GM12865 (cell line): ENCODE measurements around the gene OR2F1.

Experiments used
- DNase-seq: peaks from one replicate; pipeline ENCODE4 v3.0.0; 2010; ENCODE audit warnings: low read depth
- H3K4me3 ChIP-seq: 2 replicates; pipeline ENCODE4 v1.5.1; 2011; ENCODE audit warnings: mild to moderate bottlenecking, low read depth, low read length, control low read depth
- TF ChIP-seq, protein P1 (sequence below): IDR thresholded peaks from 2 replicates; pipeline ENCODE4 v1.5.1; 2011; ENCODE audit warnings: low read length, control low read depth, low read depth, inconsistent platforms; ENCODE audit not compliant: insufficient read depth; ENCODE audit errors: missing control alignments

OR2F1 gene

DNA sequence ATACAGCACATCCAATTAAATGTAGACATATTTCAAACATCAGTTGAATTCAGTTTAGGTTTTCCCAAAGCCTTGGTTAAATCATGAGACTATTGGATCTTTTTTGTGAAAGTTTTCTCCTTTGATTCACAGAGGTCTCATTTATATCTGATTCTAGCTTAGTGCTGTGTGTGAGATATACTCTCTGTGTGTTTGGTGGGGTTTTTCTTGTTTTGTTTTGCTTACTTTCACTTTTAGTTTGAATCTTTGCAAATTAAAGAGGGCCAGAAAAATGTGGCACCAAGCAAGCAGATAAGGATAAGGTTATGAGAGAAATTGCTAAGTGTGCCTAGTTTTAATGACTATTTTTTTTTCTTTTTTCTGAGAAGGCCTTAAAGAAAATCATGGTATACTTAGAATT lies 32.9 kb downstream of the OR2F1 start:
- H3K4me3 ChIP-seq, result no peak overlapping the region
- TF ChIP-seq, protein P1, sequence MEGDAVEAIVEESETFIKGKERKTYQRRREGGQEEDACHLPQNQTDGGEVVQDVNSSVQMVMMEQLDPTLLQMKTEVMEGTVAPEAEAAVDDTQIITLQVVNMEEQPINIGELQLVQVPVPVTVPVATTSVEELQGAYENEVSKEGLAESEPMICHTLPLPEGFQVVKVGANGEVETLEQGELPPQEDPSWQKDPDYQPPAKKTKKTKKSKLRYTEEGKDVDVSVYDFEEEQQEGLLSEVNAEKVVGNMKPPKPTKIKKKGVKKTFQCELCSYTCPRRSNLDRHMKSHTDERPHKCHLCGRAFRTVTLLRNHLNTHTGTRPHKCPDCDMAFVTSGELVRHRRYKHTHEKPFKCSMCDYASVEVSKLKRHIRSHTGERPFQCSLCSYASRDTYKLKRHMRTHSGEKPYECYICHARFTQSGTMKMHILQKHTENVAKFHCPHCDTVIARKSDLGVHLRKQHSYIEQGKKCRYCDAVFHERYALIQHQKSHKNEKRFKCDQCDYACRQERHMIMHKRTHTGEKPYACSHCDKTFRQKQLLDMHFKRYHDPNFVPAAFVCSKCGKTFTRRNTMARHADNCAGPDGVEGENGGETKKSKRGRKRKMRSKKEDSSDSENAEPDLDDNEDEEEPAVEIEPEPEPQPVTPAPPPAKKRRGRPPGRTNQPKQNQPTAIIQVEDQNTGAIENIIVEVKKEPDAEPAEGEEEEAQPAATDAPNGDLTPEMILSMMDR, result no peak
- DNase-seq, result no peak

DNA sequence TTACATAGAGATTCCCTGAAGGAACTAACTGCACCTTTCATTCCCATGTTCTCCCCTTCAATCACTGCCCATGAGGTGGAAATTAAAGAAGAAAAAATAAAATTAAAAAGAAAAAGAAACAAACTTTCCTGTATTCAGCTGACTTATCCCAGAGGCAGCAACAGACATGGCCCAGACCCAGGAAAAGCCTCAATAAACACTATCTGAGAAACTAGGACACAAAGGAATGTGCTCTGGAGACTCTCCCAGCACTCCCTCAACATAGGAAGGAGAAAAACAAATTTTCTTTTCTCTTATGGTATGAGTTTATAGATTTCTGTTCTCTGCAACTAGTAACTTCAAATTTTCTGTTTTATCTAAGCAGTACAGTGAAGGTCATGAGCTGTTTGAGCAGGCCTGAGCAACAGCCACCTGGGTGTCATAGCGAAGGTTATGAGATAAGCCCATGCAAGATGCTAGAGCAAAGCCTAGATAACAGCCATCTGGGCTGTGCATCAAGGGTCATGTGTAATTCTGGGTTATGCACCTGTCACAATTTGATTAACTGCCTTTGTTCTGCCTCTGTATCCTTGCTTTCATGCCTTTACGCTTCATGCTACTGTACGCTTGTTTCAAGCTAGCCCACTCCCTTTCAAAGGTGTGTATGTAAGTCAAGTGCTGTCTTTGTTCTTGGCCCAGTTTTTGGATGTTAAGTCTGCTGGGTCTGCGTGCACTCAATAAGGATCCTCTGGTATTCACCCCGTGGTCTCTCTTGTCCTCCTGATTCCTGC lies 34.5 kb downstream of the OR2F1 start:
- TF ChIP-seq, protein P1, result no peak
- H3K4me3 ChIP-seq, result no peak overlapping the region
- no peak for DNase-seq

DNA sequence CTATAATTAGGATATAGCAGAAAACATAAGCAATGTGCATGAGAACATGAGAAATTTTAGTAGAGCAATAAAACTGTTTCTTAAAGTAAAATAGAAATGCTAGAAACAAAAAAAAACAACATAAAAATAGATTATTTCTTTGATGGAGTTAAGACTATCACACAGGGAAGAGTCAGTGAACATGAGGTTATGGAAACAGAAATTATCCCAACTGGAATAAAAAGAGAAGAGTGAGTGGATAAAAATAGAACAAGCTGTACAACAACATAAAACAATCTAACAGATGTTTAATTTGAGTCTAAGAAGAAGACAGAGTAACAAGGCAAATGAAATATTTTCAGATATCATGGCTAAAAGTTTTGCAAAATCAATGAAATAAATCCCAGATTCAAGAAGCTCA lies 38.0 kb downstream of the OR2F1 start:
- no peak for DNase-seq
- TF ChIP-seq, protein P1, result no peak
- H3K4me3 ChIP-seq, result no peak overlapping the region

DNA sequence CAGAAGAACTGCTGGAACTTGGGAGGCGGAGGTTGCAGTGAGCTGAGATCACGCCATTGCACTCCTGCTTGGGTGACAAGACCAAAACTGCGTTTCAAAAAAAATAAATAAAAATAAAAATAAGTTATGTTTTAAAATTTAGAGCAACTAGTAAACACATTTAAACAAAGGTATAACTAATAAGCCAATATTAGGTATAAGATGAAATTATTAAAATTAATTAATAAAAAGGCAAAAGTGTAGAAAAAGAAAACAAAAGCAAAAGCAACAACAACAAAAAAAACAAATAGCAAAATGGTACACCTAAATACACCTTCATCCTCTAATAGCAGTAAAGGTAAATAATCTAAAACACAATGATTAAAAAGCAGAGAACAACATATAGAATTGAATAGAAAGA lies 39.3 kb downstream of the OR2F1 start:
- TF ChIP-seq, protein P1, result no peak

DNA sequence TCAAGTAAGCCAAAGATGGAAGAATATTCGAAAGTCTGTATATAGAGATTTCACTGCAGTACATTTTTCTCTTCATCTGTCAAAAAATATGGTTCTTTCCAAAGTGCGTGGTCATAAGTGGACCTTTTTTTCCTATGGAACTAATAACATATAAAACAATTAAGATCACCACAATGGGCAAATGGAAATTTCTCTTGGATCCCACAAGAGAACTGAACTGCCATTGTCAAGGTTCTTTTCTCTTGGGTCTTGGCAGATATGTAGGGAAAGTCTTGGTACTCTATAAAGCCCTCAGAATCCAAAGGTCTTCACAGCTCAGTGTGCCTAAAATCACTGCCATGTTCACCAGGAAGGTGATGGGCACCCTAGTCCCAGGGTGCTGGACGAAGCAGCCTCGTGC lies 45.4 kb downstream of the OR2F1 start, which contains the start of gene OR6B1:
TSS of gene OR6B1 (plus strand) at position 301 of the 400 bp plus-strand sequence. CDS start 3,677 bp downstream, outside the sequence.
- TF ChIP-seq, protein P1, result no peak
- DNase-seq, result no peak
- no peak within 1 kb of the TSS for H3K4me3 ChIP-seq

More for the DNA sequence above, 39.3 kb downstream of the OR2F1 start:
- no peak for DNase-seq
- no peak overlapping the region for H3K4me3 ChIP-seq

DNA sequence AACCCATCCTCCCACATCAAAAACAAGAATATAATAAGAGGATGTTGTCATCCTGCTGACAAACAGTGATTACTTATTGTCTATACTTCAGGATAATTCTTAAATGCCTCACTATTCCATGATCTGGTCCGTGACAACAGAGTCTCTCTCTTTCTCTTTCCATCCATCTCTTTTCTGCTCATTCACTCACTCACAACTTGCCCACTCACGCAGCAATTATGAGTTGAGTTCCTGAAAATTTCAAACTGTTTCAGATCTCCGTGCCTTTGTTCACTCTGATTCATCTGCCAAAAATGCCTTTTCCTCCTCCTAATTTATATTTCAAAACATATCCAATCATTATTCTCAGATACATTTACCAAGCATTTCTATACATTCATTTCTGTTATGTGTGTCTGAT lies 46.9 kb downstream of the OR2F1 start:
- no peak overlapping the region for H3K4me3 ChIP-seq
- no peak for DNase-seq
- TF ChIP-seq, protein P1, result no peak

DNA sequence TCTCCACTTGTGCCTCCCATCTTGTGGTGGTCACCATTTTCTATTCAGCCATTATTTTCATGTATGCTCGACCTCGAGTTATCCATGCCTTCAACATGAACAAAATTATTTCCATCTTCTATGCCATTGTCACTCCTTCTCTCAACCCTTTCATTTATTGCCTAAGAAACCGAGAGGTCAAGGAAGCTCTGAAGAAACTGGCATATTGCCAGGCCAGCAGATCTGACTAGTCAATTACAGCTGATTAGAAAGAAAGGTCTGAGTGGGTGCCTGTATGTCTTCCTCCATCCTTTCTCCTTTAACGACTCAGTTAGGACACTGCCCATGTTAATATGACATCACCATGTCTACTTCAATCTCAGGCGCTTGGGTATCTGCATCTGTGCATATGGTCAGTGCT lies 50.1 kb downstream of the OR2F1 start:
- no peak for DNase-seq

More for the DNA sequence above, 50.1 kb downstream of the OR2F1 start:
- TF ChIP-seq, protein P1, result no peak
- H3K4me3 ChIP-seq, result no peak overlapping the region
